Retina (tissue), 1 donor: ENCODE results near the gene IFNL2.
"Not testable (repeated sequence)": the region's sequence is repeated elsewhere in the genome, so short reads cannot be mapped to it uniquely, and the experiment has no call there.

Experiments used
- DNase-seq: peaks from one replicate; pipeline ENCODE4 v3.0.0-alpha.2; 2016

IFNL2 gene

DNA sequence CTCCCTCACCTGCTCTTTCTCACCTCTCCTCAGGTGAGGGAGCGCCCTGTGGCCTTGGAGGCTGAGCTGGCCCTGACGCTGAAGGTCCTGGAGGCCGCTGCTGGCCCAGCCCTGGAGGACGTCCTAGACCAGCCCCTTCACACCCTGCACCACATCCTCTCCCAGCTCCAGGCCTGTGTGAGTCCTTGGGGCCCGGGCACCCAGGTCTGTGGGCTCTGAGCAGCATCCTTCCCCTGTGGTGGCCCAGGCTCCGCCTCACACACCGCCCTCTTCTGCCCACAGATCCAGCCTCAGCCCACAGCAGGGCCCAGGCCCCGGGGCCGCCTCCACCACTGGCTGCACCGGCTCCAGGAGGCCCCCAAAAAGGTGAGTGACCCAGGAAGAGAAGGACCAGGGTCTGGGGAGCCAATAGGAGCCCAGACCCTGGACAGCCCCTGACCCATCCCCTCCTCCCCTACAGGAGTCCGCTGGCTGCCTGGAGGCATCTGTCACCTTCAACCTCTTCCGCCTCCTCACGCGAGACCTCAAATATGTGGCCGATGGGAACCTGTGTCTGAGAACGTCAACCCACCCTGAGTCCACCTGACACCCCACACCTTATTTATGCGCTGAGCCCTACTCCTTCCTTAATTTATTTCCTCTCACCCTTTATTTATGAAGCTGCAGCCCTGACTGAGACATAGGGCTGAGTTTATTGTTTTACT is 29.9 kb downstream of the IFNL2 start:
- DNase-seq: no peak

DNA sequence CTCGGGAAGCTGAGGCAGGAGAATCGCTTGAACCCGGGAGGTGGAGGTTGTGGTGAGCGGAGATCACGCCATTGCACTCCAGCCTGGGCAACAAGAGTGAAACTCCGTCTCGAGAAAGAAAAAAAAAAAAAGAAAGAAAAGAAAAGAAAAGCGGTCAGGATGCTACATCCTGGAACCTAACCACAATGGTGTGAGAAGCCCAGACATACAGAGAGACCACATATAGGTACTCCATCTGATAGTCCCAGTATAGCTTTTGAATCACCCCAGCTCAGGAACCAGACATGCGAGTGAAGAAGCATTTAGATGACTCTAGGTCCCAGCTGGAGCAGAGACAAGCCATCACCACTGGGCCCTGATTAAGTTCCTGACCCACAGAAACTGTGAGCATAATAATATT is 31.2 kb downstream of the IFNL2 start:
- DNase-seq: no peak

DNA sequence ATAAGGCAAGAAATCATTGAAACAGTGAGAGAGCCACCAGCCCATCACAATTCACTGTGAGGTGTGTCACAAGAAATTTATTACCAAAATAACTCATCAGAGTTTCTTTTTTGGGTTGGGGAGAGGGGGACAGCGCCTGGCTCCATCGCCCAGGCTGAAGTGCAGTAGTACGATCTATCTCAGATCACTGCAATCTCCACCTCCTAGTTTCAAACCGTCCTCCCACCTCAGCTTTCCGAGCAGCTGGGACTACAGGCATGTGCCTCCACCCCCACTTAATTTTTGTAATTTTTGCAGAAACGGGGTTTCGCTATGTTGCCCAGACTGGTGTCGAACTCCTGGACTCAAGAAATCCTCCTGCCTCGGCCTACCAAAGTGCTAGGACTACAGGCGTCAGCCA is 31.6 kb downstream of the IFNL2 start:
- no peak for DNase-seq

DNA sequence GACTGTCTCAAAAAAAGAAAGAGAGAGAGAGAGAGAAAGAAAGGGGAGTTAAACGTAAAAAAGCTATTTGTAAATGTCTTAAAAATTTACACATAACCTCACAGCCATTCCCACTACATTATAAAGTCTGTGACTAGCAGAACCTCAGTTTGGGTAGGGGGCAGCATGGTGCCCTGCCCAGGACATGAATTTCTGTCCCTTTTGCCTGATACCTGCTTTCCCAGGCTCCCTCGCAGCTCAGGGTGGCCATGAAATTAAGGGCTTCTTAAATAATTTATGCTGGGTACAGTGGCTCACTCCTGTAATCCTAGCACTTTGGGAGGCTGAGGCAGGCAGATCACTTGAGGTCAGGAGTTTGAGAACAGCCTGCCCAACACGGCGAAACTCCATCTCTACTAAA is 32.8 kb downstream of the IFNL2 start:
- no peak for DNase-seq

DNA sequence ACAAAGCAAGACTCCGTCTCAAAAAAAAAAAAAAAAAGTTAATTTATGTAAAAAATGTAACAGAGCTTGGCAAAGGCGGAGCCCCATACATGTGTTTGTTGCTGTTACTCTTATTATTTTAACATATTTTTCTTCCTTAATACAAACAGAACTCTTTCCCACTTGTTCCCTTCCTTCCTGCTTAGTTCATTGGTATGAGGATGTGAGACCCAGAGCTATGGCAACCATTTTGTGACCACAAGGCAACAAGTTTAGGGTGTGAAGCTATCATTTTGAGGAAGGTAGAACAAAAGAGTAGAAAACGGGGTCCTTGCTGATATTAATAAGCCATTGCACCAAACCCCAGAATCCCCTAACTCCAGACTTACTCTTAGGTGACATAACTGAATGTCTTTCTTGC is 33.4 kb downstream of the IFNL2 start:
- no peak for DNase-seq

DNA sequence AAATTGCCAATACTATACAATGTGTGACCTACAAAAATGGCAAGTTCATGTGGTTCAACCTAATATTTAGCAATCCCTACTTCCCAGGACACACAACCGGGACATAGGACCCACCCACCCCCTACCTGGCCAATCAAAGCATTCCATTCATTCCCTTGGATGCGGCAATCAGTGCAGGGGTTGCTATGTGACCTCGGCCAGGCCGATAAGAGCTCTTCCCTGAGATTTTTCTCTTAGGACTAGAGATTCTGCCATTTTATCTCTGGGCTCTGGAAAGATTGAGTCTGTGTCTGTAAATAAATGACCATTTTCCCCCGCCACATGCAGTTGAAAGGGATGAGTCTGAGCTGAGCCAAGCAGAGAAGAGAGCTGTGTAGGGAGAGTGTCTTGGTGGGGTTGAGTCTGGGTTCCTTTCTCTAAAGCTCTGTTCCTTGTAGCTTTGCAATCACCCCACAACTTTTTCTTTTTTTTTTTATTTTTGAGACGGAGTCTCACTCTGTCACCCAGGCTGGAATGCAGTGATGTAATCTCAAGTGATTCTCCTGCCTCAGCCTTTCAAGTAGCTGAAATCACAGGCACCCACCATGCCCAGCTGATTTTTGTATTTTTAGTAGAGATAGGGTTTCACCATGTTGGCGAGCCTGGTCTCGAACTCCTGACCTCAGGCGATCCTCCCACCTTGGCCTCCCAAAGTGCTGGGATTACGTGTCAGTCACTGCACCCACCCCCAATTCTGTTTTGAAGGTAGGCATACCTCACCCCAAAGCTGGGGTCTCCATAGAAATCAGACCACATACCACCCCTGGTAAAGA is 35.4 kb downstream of the IFNL2 start:
- no peak for DNase-seq

DNA sequence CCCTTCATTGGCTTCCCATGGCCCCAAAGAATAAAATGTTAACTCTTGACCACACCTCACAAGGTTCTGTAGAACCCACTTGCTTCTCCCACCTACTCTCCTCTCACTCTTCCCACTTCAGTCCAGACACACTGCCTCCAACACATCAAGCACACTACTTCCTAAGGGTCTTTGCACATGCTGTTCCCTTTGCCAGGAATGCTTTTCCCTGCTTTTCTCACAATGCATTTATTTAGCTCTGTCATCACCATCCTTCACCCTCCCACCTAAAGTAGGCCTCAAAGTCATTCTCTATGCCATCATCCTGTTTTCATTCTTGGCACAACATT is 36.0 kb downstream of the IFNL2 start:
- DNase-seq: no peak

DNA sequence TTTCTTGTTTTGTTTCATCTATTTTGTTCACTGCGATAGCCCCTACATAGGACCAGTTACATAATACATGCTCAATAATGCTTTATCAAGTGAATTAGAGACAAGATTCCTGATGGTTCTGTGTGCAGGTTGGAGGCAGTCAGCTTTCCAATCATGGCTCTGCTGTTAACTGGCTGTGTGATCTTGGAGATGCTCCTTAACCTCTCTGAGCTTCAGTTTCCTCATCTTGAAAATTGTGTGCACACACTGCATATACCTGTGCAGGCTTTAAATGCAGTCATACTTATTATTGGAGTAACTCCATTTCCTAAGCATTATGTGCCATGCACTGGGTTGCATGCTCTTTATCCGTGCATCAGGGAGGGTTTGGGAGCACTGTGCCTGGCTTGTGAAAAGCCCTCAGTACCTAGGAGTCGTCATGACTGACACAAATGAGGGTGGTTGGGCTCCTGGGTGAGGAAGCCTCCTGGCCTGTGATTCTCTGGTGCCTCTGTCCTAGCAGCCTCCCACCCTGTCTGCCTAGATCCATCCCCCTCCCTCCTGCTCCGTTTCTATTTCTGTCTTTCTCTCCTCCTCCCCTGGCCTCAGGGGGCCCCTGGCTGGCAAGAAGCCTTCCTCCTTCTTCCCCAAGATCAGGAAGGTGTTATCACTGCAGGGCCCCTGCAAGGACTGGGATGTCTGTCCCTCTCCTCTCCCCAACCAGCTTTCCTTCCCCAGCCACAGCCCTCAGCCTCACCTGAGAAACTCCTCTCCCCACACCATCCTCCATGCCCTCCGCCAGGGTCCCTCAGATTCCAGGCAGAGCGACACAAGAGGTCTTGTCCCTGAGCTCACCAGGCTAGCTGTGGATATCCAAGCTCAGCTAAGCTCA is 36.7 kb downstream of the IFNL2 start:
- no peak for DNase-seq

DNA sequence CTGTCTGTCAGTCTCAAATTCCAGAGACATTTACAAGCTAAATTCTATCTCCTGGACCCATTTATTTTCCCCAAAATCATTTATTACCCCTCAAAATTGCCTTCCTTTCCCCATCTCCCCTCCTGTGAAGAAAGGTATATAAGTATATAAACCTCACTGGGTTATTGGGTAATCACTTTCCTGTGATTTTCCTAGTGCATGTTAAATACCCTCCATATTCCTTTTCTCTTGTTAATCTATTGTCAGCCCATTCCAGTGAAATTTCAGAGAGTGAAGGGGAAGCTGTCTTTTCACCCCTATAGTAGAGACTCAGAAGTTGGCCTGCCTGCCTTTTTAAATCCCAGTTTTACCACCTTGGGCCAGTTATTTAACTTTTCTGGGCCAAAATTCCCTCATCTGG is 37.9 kb downstream of the IFNL2 start:
- DNase-seq: no peak

DNA sequence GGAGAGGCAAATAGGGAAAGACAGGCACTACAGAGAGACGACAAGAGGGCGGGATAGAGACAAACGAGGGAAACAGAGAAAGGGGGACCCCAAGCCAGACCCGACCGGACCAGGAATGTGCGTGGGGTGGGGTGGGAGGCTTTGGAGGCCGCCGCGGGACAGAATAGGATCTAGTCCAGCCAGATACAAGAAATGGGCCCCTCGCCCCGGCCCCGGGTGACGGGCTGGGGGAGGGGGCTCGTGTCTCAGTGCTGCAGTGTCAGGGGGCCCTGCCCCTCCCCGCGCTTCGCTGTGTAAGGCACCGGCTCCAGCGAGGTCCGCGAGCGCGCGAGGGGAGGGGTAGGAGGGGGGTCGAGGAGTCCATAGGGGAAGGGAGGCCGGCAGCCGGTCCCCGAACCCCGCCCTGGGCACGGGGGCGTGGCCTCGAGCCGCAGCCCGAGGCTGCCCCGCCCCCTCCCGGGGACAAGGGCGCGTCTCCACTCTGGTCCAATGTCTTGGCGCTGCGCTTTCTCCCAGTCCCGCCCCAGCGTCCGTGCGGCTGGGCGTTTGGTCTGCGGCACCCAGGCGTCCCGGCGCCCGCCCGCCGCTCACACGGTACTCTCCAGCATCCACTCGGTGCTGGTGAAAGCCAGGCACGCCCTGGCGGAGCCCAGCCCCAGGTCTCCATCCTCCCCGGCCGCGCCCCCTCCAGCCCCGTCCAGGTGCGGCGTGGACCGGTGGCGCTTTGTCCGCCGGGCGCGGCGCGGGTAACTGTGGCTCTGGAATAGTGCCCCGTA is 39.0 kb downstream of the IFNL2 start:
- DNase-seq: peak; percentile 76

DNA sequence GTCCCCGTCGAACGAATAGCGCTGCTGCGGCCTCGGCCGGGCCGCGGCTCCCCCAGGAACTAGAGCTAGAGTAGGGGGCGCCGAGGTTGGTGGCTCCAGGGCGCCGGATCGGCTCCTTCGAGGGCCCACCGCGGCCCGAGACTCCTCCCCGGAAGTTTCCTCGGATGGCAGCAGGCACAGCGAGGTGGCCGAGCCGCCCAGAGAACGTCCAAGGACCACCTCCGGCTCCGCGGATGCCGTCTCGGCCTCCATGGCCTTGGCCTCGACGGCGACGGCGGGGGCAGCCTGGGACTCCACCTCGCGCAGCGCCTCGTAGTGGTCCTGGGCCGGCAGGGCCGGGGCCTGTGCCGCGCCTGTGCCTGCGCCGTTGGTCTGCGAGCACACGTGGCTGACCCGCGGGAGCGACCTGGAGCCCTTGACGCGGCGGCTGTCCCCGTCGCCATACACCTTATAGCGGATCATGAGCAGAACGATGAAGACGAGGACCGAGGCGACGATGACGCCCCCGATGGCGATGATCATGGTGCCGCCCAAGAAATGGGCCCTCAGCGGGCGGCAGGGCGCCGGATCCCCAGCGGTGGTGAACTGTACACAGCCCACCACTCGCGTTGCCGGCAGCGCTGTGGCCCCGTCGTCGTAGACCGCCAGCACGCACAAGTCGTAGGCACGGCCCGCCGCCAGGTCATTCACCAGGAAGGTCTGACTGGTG is 39.8 kb downstream of the IFNL2 start:
- peak; percentile 57 for DNase-seq

DNA sequence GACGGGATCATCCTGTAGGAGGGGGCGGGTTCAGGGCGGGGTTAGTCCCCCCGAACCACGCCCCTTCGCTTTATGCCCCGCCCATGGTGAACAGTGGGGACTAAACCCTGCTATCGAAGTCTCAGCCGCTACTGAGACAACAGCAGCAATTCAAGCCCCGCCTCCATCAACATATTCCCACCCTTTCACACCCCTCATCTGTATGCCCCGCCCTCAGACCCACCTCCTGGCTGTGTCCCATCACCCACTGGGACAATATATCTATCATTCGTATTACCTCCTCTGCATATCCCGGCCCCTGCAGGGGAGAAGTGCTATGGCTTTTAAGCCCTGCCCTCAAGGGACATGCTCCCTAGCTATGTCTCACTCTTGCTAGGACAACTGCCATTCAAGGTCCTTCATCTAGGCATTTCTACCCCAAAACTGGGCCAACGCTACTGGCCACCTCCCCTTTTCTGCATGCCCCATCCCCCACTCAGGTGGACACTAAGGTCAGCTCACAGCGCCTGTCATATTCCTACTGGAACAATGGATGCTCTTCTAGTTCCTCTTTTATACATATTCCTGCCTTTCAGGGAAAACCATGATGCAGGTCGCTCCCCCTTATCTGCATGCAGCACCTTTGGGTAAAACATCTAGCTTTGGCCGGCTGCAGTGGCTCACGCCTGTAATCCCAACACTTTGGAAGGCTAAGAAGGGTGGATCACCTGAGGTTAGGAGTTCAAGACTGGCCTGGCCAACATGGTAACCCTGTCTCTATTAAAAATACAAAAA is 40.5 kb downstream of the IFNL2 start:
- no peak for DNase-seq

DNA sequence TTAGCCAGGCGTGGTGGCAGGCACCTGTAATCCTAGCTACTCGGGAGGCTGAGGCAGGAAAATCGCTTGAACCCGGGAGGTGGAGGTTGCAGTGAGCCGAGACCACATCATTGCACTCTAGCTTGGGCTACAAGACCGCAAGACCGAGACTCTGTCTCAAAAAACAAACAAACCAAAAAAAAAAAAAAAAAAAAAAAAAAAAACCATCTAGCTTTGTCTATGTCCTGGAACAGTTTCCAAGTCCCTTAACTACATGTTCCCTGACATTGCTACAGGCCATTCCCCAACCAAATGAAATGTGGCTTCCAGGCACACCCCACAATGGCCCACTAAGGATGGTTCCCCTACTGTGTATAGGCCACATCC is 41.1 kb downstream of the IFNL2 start:
- DNase-seq: not testable (repeated sequence)

DNA sequence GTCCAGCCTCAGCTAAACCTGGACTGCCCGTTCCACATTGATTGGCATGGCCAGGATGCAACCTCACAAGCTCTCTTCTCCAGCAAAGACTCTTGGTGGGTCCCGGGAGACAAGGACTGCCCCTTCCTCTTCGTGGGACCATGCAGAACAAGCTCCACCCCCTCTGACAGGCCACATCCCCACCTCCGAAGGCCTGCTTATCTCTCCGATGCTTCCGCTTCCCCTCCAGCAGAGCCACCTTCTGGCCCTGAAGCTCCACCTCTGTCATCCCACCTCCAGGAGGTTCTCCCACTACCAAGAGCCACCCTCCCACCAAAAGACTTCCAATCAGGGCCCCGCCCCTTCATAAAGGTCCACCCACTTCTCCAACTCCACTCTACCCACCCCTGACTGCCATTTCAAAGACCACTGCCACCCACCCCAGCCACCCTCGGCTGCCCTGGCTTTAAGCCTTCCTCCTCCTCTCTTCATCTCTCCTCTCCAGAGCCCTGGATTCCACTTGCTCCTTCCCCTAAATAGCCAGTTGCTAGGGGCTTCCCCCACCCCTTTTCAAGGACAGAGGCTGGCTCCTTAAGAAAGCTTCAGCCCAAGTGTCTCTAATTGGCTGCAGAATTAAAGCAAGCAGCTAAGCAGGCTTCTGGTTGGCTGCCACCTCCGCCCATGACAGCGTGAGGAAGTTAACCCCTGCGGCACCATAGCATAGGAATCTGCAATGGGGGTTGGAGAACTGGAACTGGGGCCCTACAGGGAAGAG is 42.5 kb downstream of the IFNL2 start:
- peak; percentile 42 for DNase-seq

DNA sequence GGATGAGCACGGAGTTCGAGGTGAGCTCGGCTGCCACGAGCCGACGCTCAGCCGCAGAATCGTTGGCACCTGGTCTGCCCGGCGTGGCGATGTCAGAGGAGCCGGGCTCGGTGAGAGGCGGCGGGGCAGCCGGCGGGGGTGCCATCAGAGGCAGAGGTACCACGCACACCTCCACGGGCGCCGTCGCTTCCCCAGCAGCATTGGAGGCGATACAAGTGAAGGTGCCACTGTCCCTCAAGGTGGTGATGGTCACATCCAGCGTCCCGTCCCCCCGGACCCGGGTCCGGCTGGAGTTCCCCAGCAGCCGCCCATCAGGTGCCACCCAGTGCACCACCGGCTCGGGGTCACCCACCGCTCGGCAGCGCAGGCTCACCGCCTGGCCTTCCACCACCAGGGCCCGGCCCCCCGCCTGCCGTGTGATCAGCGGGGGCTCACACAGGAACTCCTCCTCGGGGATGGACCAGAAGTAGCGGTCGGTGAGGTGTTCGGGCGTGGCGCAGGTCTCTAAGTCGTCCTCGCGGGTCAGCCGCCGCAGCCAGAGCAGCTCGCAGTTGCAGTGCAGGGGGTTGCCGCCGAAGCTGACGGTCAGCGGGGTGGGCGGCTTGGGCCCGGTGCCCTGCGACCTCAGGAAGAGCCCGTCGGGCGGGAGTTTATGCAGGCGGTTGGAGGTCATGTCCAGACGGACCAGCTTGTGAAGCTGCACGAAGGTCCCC is 46.0 kb downstream of the IFNL2 start:
- no peak for DNase-seq

DNA sequence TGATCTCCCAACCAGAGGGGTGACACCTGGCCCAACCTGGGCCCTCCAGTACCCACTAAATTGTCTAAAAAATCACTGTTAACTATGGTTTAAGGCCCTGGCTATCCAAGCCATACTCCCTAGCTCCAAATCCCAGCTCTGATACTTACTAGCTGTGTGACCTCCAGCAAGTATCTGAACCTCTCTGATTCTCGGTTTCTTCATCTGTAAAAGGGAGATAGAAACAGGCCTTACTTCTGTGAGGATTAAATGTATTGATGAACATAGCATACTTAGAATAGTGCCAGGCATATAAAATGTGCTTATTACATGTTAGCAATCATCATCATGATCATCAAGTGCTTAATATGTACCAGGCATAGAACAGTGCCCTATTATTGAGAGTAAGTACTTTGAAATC is 47.7 kb downstream of the IFNL2 start:
- DNase-seq: no peak

DNA sequence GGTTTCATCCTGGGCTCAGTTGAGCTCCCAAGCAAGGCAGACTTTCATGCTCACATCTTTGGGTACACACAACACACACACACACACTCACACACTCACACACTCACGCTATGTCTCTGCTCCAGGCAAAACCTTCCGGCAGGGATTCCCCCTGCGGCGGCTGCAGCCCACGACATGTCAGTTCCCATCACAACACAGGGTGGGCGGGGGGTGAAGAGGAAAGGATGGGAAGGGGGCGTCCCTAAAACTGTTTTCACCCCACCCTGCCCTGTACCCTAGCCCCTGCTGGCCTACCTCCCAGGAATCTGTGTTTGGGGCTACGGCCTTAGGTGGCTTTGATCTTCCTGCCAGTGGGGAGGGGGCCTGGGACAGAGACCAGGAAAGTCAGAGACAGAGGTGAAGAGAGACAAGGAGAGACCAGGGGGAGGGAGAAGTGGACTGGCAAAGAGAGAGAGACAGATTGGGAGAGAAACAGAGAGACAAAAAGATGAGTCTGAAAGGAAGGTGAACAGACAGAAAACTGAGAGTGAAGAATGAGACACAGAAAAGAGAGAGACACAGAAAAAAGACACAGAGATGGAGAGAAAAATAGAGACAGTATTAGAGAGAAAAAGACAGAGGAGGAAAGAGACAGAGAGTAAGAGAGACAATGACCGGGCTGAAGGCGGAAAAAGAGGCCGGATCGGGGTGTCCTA is 48.6 kb downstream of the IFNL2 start:
- DNase-seq: no peak

DNA sequence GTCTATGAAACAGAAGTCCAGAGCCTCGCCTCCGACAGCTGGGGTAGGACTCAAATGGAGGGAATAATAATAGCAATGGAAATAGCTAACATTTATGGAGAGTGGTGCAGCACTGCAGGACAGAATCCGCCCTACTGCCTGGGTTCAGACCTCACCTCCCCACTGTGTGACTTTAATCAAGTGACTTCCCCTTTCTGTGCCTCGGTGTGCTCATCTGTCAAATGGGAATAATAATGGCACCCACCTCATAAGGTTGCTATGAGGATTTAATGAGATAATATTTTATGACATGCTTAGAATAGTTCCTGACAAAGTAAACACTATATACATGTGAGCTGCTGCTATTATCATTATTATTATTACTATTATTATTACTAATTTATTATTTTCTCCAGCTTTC is 49.3 kb downstream of the IFNL2 start:
- no peak for DNase-seq

DNA sequence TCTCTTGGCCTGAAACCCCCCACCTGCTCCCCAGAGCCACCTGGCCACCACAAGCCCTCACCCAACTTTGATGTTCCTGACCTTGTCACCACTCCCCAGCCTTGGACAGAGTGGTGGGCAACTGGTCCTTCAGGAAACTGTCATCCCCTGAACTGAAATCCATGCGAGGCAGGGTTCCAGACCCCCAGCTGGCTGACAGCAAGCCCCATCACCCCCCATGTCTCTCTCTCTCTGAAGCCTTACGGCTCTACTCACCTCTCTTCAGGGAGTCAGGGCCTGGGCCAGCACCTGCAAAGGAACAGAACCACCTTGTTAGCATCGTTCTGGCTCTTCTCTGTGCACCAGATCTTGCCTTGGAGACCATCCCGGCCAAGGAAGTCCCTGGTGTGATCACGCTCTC is 49.9 kb downstream of the IFNL2 start:
- no peak for DNase-seq
